HepG2 (cell line): ENCODE results near the gene EFCAB14. TPM values are rescaled to one million over a fixed set of nuclear protein-coding genes. Genes with fewer than 3 reads are reported as not detected.
A peak's percentile ranks its signal among the peaks of the same experiment; 100 is the strongest.
"Not testable (repeated sequence)": the region's sequence is repeated elsewhere in the genome, so short reads cannot be mapped to it uniquely, and the experiment has no call there.

ENCODE experiments used
- ATAC-seq: fragments of 200-7000 bp; cut with Tn5 transposase; 3 replicates; pipeline ENCODE4 v1.9.1; 2020; ENCODE audit warnings: mild to moderate bottlenecking, moderate library complexity
- BruUV-seq: library from RNA; stranded (reverse); fragments of 400-500 nt; replicated peaks from 2 replicates; lab custom pipeline; 2021; lab: Mats Ljungman, UMichigan
- CTCF ChIA-PET: fragments of 300-600 bp; formaldehyde crosslinking; extraction: SDS; loops from one replicate; lab custom pipeline; 2021; ENCODE audit warnings: low total read pairs, inconsistent platforms, low intra/inter-chr PET ratio; lab: Yijun Ruan, JAX
- POLR2A ChIA-PET: fragments of 350-600 bp; sonication (Branson Sonifier 250); formaldehyde crosslinking; loops from one replicate; lab custom pipeline; 2020; ENCODE audit warnings: antibody characterized with exemption, inconsistent platforms; lab: Yijun Ruan, JAX
- DNase-seq: peaks from one replicate; pipeline ENCODE4 v3.0.0-alpha.2; 2015; ENCODE audit warnings: low spot score
- FAIRE-seq: peaks from 3 replicates; lab custom pipeline; 2011; peaks lifted over from hg19 to GRCh38; lab: Jason Lieb, UNC
- H2AFZ ChIP-seq: one replicate; pipeline ENCODE4 v1.6.1; 2011; ENCODE audit warnings: low read length, inconsistent platforms
- H3K27ac ChIP-seq: fragments of 300-600 bp; 3 replicates; pipeline ENCODE4 v1.8.0; 2011; ENCODE audit warnings: mixed run types, mild to moderate bottlenecking, mixed read lengths, low read length, inconsistent platforms; ENCODE audit not compliant: insufficient read depth; ENCODE audit errors: extremely low read length
- H3K27me3 ChIP-seq, 2 experiments: fragments of 200-600 bp in 1 of 2; 2 replicates in 1 of 2; 3 replicates in 1 of 2; pipeline versions ENCODE4 v1.6.0 to v1.8.0; 2011; ENCODE audit warnings: low read length in 2 of 2, mild to moderate bottlenecking in 2 of 2, moderate library complexity in 2 of 2, inconsistent platforms in 1 of 2; ENCODE audit not compliant: insufficient read depth in 2 of 2, control insufficient read depth in 1 of 2
- H3K36me3 ChIP-seq, 2 experiments: fragments of 200-600 bp in 1 of 2; replicated peaks in 1 of 2; 2 replicates in 1 of 2; 3 replicates in 1 of 2; pipeline versions ENCODE4 v1.5.1 to v1.8.0; 2011; ENCODE audit warnings: low read length in 2 of 2, inconsistent platforms in 1 of 2; ENCODE audit not compliant: insufficient read depth in 2 of 2, control insufficient read depth in 1 of 2
- H3K4me1 ChIP-seq: 2 replicates; pipeline ENCODE4 v1.5.1; 2012; ENCODE audit warnings: low read length, inconsistent platforms; ENCODE audit not compliant: insufficient read depth
- H3K4me2 ChIP-seq: 2 replicates; pipeline ENCODE4 v1.6.0; 2011; ENCODE audit warnings: low read depth, low read length, inconsistent platforms
- H3K4me3 ChIP-seq, 3 experiments: fragments of 200-600 bp in 1 of 3; sonication (generic), shearing (Covaris generic) in 1 of 3; replicated peaks in 1 of 3; 2 replicates each; pipeline ENCODE4 v1.5.1; 2011 to 2016; ENCODE audit warnings: low read length in 3 of 3, inconsistent platforms in 2 of 3, low read depth in 2 of 3, mild to moderate bottlenecking in 2 of 3, control low read depth in 1 of 3, mixed read lengths in 1 of 3; ENCODE audit not compliant: insufficient read depth in 1 of 3
- H3K79me2 ChIP-seq: one replicate; pipeline ENCODE4 v1.6.1; 2011; ENCODE audit warnings: low read length, inconsistent platforms; ENCODE audit not compliant: insufficient read depth
- H3K9ac ChIP-seq: 2 replicates; pipeline ENCODE4 v1.6.0; 2011; ENCODE audit warnings: mild to moderate bottlenecking, low read depth, low read length, inconsistent platforms; ENCODE audit not compliant: insufficient read depth
- H3K9me3 ChIP-seq: 2 replicates; pipeline ENCODE4 v1.5.1; 2012; ENCODE audit warnings: mild to moderate bottlenecking, low read length
- H4K20me1 ChIP-seq: 2 replicates; pipeline ENCODE4 v1.6.0; 2011; ENCODE audit warnings: inconsistent platforms, mild to moderate bottlenecking, low read length, moderate library complexity; ENCODE audit not compliant: insufficient read depth
- DMAP1 ChIP-seq: IDR thresholded peaks from 2 replicates; pipeline ENCODE4 v1.6.1; 2016
- FOXA1 ChIP-seq, 2 experiments: fragments of 450-650 bp in 1 of 2; sonication (generic) in 1 of 2; formaldehyde crosslinking in 1 of 2; IDR thresholded peaks; 2 replicates each; pipeline versions ENCODE4 v1.4.0 to v1.6.1; 2016 to 2020; ENCODE audit warnings: missing genetic modification reagents in 1 of 2
- GFI1 ChIP-seq: sonication (generic); formaldehyde crosslinking; IDR thresholded peaks from 2 replicates; pipeline ENCODE4 v1.5.0; 2020; ENCODE audit warnings: missing genetic modification reagents, mild to moderate bottlenecking, borderline replicate concordance
- HNF4A ChIP-seq: sonication (generic); formaldehyde crosslinking; IDR thresholded peaks from 2 replicates; pipeline ENCODE4 v1.4.0; 2020; ENCODE audit warnings: missing genetic modification reagents
- HOXA3 ChIP-seq: sonication (generic); formaldehyde crosslinking; IDR thresholded peaks from 2 replicates; pipeline ENCODE4 v1.5.0; 2020; ENCODE audit warnings: missing genetic modification reagents
- PAXIP1 ChIP-seq: sonication (generic); formaldehyde crosslinking; conservative IDR thresholded peaks from 2 replicates; pipeline ENCODE4 v1.4.0; 2020; ENCODE audit warnings: mild to moderate bottlenecking, missing genetic modification reagents, moderate library complexity
- YY1 ChIP-seq: IDR thresholded peaks from 2 replicates; pipeline ENCODE4 v1.6.1; 2011; ENCODE audit warnings: low read length, low read depth, moderate library complexity, mild to moderate bottlenecking; ENCODE audit not compliant: insufficient read depth, insufficient replicate concordance
- ZNF281 ChIP-seq: sonication (generic); formaldehyde crosslinking; IDR thresholded peaks from 2 replicates; pipeline ENCODE4 v1.4.0; 2020; ENCODE audit warnings: missing genetic modification reagents, borderline replicate concordance
- ZNF644 ChIP-seq: IDR thresholded peaks from 2 replicates; pipeline ENCODE4 v1.6.1; 2016; ENCODE audit warnings: low read depth
- WGBS: methylation state at CpG from one replicate; pipeline ENCODE4 v1.1.6; 2017; ENCODE audit warnings: low lambda C conversion rate; 5-methylcytosine and 5-hydroxymethylcytosine counted together
- in situ Hi-C: cut with HindIII; loops from 2 replicates; pipeline ENCODE4 v1.10.0; 2017; ENCODE audit warnings: low pct_unique_long_range_greater_than_20kb; ENCODE audit not compliant: extremely low pct_ligation_motif_present
- intact Hi-C: fragments of 100-400 bp; cut with micrococcal nuclease; formaldehyde crosslinking; loops from one replicate; pipeline ENCODE4 v1.10.0; 2022; ENCODE audit not compliant: unreplicated experiment
- polyA plus RNA-seq, 8 experiments: library from polyadenylated mRNA; depleted of rRNA in 3 of 8; stranded (reverse) in 7 of 8; unstranded in 1 of 8; fragments of >200 nt; fragmentation: Illumina TruSeq in 4 of 8; extraction: Trizol in 4 of 8; gene quantifications; 2 replicates each; pipeline versions ENCODE4 v1.2.1 to v1.2.3, GENCODE V29; 2011 to 2016; ENCODE audit warnings: low read depth in 4 of 8, missing spikeins in 1 of 8, mixed read lengths in 1 of 8; ENCODE audit not compliant: insufficient read depth in 1 of 8
- total RNA-seq, 5 experiments: library from RNA; depleted of rRNA; stranded (reverse); fragments of >200 nt; fragmentation: Illumina TruSeq; extraction: Trizol; gene quantifications; 2 replicates each; pipeline ENCODE4 v1.2.3, GENCODE V29; 2016; ENCODE audit warnings: low read depth in 1 of 5

The EFCAB14 gene
- total and polyA plus RNA-seq, 2 of the 13 experiments (the other 11 are each of a cell fraction or from before 2014, with no cell fraction given), result 13.4 to 17.9 TPM

- TF ChIP-seq GFI1 (CRISPR knock-in tag) (0 out of 2 replicates have a peak, but pooled peaks have one; percentile 22), HNF4A (CRISPR knock-in tag) (peak; percentile 70), ZNF281 (CRISPR knock-in tag) (peak; percentile 95), HOXA3 (CRISPR knock-in tag) (peak; percentile 40; the same call in 1 of the 2 replicates), DMAP1 (0 out of 2 replicates have a peak, but pooled peaks have one; percentile 31), PAXIP1 (peak; percentile 39; the same call in 1 of the 2 replicates), FOXA1 (CRISPR knock-in tag; IDR thresholded peaks at IDR 0.05) (peak; percentile 39; the same call in 1 of the 2 replicates), ZNF644 (CRISPR knock-in tag) (0 out of 2 replicates have a peak, but pooled peaks have one; percentile 50), YY1 (peak; percentile 75)
- in situ Hi-C loops; H4K20me1 ChIP-seq; H2AFZ ChIP-seq; H3K36me3 ChIP-seq; CTCF ChIA-PET; DNase-seq; BruUV-seq; H3K79me2 ChIP-seq; H3K9me3 ChIP-seq; FAIRE-seq; H3K27me3 ChIP-seq; ATAC-seq; H3K27ac ChIP-seq; H3K9ac ChIP-seq; TF ChIP-seq FOXA1 (IDR thresholded peaks at IDR 0.05): not testable (repeated sequence)
- POLR2A ChIA-PET, result interaction anchor here (0.9 to 1.8 kb wide), 3 partner anchors 9 to 124 kb away, joined by 4 to 6 read pairs (median 5); partner anchors contain the start of genes EFCAB14, MKNK1 and MOB3C
- intact Hi-C loops, result loop anchor here (5.0 to 10.0 kb wide), 2 partner anchors 126 to 174 kb away; partner anchors contain the start of genes KNCN and MKNK1
- peaks cover 31% of the 10 kb centered on the region for H3K4me1 ChIP-seq
- H3K4me3 ChIP-seq, result peak overlapping the region in 1 of 3 experiments; percentile 23; a peak in 2 of 6 replicates
- WGBS, result 0% methylated on average over 2 of the region's 6 CpGs
- peak overlapping the region; percentile 60 for H3K4me2 ChIP-seq
These were observed 9.5 kb upstream of the EFCAB14 start for GRCh38 chr1:46728327-46728873.
